Epidermal melanocyte (primary cell): Measurements from ENCODE around the gene LRRC51.

Experiments
- DNase-seq: peaks from one replicate; pipeline ENCODE4 v3.0.0; 2011; ENCODE audit warnings: low spot score; ENCODE audit not compliant: insufficient read length

The LRRC51 gene

GRCh38 chr11:72069787-72070251, 10.8 kb upstream of the LRRC51 start:
- DNase-seq, result no peak

DNA sequence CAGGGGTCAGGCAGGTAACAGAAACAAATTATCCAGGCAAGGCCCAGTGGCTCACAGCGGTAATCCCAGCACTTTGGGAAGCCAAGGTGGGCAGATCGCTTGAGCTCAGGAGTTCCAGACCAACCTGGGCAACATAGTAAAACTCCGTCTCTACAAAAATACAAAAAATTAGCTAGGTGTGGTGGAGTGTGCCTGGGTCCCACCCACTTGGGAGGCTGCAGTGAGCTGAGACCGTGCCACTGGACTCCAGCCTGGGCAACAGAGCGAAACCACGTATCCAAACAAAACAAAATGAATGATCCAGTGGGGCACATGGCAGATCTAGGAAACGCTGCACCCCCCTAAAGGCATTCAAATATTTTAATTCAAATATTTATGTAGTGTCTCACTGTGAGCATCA, 10.2 kb upstream of the LRRC51 start:
- DNase-seq, result no peak

GRCh38 chr11:72072348-72072747, 8.3 kb upstream of the LRRC51 start:
- DNase-seq, result no peak

GRCh38 chr11:72075109-72075508, 5.5 kb upstream of the LRRC51 start:
- DNase-seq, result no peak

DNA sequence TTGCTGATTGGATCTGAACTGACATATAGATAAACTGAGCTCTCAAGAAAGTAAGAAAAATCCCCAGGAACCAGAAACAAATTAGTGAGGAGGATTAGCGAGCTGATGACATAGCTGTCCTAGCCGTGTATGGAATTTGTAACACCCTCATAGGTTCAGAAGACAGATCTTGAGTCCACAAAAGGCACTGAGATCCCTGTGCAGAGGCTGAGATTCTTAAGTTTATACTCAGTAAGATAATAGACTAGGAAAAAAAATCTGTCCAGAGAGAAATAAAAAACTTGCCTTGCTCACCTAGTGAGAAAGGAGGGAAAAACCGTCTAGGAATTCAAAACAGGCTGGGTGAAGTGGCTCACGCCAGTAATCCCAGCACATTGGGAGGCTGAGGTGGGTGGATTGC, 4.9 kb upstream of the LRRC51 start:
- DNase-seq, result no peak

GRCh38 chr11:72078477-72078876, 2.2 kb upstream of the LRRC51 start:
- DNase-seq, result no peak

DNA sequence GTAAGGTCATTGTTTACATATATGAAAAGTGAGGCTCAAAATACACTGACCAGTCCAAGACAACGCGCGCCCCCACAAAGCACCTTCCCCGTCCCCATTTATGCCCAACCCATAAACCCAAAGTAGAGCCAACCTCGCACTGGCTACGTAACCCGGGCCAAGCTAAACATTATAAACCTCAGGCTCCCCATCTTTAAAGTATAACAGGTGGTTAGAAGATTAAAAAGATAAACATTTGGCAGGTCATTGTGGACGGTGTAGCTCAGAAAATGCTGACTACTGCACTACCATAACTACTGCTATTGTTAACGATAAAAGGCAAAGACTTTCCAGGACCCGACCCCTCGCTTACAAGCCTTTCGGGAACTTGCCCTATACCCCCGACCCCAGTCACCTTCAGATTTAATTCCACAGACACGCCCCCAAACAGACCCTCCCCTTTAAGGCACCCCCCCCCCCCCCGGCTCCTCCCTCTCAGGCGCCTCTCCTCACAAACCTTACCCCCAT, 778 bp upstream of the LRRC51 start:
- DNase-seq, result no peak

GRCh38 chr11:72081184-72081644, 564 bp downstream of the LRRC51 start:
- DNase-seq, result no peak

DNA sequence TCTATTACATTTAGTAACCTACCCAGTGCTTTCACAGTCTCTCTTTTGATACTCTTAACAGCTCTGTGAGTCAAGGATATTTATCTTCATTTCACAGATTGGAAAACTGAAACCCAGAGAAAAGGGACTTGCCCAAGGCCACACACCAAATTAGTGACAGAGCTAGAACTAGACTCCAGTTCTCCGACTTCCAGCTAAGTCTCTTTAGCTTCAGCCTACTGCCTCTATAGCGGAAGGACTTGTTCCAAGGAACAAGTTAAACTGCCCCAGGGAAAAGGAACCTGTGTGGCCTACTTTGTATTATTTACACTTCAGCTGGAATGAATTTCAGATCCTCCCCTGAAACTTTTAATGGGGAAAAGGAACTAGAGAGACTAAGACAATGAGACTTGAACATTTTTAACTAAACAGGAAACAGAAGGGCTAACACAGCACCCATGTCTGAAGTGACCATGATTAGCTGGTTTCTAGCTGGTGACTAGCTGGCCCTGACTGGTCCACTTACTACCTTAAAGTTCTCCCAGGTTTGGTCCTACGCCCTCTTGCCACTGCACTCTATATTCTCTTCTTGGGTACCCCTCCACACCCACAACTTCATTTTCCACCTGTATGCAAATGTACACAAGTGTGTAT, 1.3 kb downstream of the LRRC51 start:
- no peak for DNase-seq

DNA sequence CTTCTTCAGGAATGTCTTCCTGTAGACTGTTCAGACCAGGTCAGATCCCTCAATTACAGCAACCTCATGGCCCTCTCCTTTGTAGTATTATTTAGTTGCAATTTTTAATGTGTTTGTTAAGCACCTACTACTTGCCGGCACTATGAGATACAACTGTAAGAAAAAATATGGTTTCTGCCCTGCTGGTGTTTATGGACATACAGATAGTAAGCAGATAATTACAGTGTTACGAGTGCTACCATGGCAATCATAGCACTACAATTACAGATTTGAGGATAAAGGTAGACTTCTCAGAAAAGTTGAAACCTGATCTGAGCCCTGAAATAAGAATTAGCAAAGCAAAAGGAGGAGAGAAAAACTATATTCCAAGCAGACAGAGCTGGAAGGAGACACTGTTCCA, 2.8 kb downstream of the LRRC51 start:
- no peak for DNase-seq

DNA sequence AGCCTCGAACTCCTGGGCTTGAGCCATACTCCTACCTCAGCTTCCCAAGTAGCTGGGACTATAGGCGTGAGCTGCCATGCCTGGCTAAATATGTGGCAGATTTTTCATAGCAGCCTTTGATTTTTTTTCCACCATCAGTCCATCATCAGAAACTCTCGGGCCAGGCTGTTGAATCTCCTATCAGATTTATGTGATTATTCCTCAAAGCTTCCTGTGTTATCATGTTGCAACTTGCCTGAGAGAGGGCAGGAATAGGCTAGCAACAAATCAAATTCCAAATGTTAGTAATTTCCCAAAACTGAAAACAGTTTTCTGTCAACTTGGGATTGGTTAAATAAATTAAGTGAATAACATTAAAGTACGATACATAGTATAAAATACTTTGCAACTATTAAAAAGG, 3.4 kb downstream of the LRRC51 start:
- DNase-seq, result no peak

DNA sequence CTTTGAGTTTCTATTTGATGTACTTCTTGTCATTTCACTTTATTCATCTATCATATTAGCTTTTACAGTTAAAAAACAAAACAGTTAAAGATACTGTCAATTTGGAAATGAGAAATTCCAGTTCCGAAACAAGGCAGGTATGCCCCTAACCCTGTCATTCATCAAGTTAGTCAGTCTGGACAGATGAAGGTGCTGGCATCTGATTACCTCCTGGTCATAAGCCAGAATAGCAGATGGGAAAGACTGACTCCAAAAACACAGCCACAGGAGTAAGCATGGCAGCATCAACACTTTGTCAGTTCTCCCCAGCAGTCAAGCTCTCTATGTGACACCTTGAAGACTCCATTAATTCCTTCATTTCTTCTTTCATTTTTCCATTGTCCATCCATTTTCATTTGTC, 4.3 kb downstream of the LRRC51 start:
- no peak for DNase-seq

DNA sequence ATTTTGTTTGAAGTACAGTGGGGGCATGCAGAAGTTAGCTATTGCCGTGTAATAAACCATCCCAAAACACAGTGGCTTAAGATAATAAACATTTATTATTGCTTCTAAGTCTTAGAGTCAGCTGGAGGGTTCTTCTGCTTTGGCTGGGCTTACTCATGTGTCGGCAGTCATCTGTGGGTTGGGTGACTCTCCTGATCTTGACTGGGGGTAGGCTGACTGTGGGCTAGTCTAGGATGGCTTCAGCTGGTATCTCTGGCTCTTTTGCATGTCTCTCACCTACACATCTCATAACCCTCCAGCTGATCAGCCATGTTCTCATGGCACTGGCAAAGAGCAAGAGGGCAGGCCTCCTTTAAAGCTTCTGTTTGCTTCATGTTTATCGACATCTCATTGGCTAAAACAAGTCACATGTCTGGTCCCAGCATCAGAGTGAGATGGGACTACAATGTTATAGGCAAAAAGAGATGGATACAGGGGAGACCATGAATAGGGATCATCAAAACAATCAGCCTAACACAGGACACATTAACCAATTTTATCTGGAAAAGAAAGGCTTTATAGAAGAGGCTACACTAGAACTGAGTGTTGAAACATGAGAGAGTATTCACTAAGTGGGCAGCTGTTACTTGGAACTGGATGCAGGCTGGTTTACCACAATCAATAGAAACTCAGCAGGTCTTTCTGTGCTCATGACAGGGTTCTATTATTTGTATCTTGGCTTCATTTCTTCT, 5.1 kb downstream of the LRRC51 start:
- no peak for DNase-seq

GRCh38 chr11:72088076-72088808, 7.6 kb downstream of the LRRC51 start:
- DNase-seq, result no peak

GRCh38 chr11:72091292-72091691, 10.6 kb downstream of the LRRC51 start:
- DNase-seq, result peak; percentile 74

- no peak for DNase-seq
Observed at GRCh38 chr11:72098741-72099140, 18.1 kb downstream of the LRRC51 start.

DNA sequence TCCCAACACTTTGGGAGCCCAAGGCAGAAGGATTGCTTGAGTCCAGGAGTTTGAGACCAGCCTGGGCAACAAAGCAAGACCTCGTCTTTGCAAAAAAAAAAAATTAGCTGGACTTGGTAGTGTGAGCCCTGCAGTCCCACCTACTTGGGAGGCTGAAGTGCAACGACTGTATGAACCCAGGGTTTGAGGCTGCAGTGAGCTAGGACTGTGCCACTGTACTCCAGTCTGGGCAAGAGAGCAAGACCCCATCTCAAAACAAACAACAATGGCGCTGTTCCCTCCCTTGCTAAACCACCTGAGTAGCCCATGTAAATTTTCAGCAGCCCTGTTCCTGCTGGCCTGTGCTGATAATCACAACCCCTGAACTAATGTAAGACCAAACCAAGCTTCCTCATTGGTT, 19.4 kb downstream of the LRRC51 start:
- DNase-seq, result no peak

GRCh38 chr11:72100462-72100861, 19.8 kb downstream of the LRRC51 start:
- no peak for DNase-seq

GRCh38 chr11:72102162-72102561, 21.5 kb downstream of the LRRC51 start:
- no peak for DNase-seq

- no peak for DNase-seq
Observed at GRCh38 chr11:72102631-72102945, 21.9 kb downstream of the LRRC51 start.

- DNase-seq, result peak; percentile 87
Observed at GRCh38 chr11:72102946-72103753, 22.5 kb downstream of the LRRC51 start, which contains the start of gene LAMTOR1. TSS of gene LAMTOR1 (minus strand) at chr11:72103297. CDS start at chr11:72103224, 73 bp downstream.
